Kidney (tissue), 11 donors: ENCODE results near the gene OR2A42. TPM values are rescaled to one million over a fixed set of nuclear protein-coding genes. Genes with fewer than 3 reads are reported as not detected.
"Not testable (repeated sequence)": the region's sequence is repeated elsewhere in the genome, so short reads cannot be mapped to it uniquely, and the experiment has no call there.

Experiments
- DNase-seq, 5 donors: peaks; one replicate each; pipeline ENCODE4 v3.0.0-alpha.2; 2013 to 2020
- FAIRE-seq: peaks from 2 replicates; lab custom pipeline; 2012; peaks lifted over from hg19 to GRCh38; lab: Jason Lieb, UNC
- H3K27ac ChIP-seq, 2 donors: one replicate each; pipeline ENCODE4 v1.7.0; 2013; ENCODE audit warnings: low read depth in 2 of 2, low read length in 2 of 2, inconsistent platforms in 1 of 2
- H3K27me3 ChIP-seq: one replicate; pipeline ENCODE4 v1.7.1; 2013; ENCODE audit warnings: low read length, inconsistent platforms; ENCODE audit not compliant: control insufficient read depth, insufficient read depth
- H3K36me3 ChIP-seq, 3 donors: one replicate each; pipeline versions ENCODE4 v1.7.0 to v1.7.1; 2013; ENCODE audit warnings: low read length in 3 of 3, control low read depth in 1 of 3, inconsistent platforms in 1 of 3; ENCODE audit not compliant: insufficient read depth in 3 of 3, control insufficient read depth in 2 of 3
- H3K4me1 ChIP-seq, 3 donors: one replicate each; pipeline versions ENCODE4 v1.7.0 to v1.7.1; 2013; ENCODE audit warnings: low read length in 3 of 3, inconsistent platforms in 1 of 3, low read depth in 1 of 3; ENCODE audit not compliant: control insufficient read depth in 2 of 3, insufficient read depth in 2 of 3
- H3K4me3 ChIP-seq, 3 donors: one replicate each; pipeline versions ENCODE4 v1.7.0 to v1.8.1; 2013; ENCODE audit warnings: low read length in 3 of 3, control low read depth in 1 of 3, inconsistent platforms in 1 of 3
- H3K9ac ChIP-seq, 3 donors: one replicate each; pipeline versions ENCODE4 v1.7.0 to v1.7.1; 2013; ENCODE audit warnings: low read length in 3 of 3, control low read depth in 1 of 3, inconsistent platforms in 1 of 3
- H3K9me3 ChIP-seq, 3 donors: one replicate each; pipeline versions ENCODE4 v1.7.0 to v1.7.1; 2013; ENCODE audit warnings: low read length in 3 of 3, control low read depth in 1 of 3, inconsistent platforms in 1 of 3; ENCODE audit not compliant: control insufficient read depth in 2 of 3, insufficient read depth in 1 of 3
- intact Hi-C: fragments of 100-400 bp; cut with DNase I; formaldehyde crosslinking; loops from one replicate; pipeline ENCODE4 v1.11.1; 2022
- polyA plus RNA-seq: library from polyadenylated mRNA; stranded (reverse); fragments of 350-450 nt; fragmentation: Illumina TruSeq; extraction: RNeasy Lipid Tissue Mini Kit (QIAGEN cat#74804); gene quantifications from one replicate; pipeline ENCODE4 v1.2.3, GENCODE V29; 2014; ENCODE audit warnings: low read depth, low replicate concordance; ENCODE audit not compliant: insufficient read depth
- total RNA-seq: library from RNA; stranded (reverse); fragmentation: NEBNext Ultra II Directional; extraction: Animal tissue kit (Norgen Biotek cat#: 25700); gene quantifications from one replicate; pipeline ENCODE4 v1.2.1, GENCODE V29; 2021
- donor health status: control.
- donor health status: control.
- donor health status: DM: yes; HTN: yes; CAD: no.
- donor health status: Normal renal cell carcinoma (clear cell type).

The OR2A42 gene
- total and polyA plus RNA-seq, 2 donors from 2014 or later, result 0.06 to 0.13 TPM

GRCh38 chr7:144195212-144195872 lies 44.1 kb downstream of the OR2A42 start, which contains the start of gene ARHGEF35:
TSS of gene ARHGEF35 (minus strand) at chr7:144195833. CDS start at chr7:144188383, 7,450 bp downstream.
- FAIRE-seq, H3K4me3 ChIP-seq, H3K4me1 ChIP-seq: not testable (repeated sequence)

GRCh38 chr7:144194453-144194852 lies 45.0 kb downstream of the OR2A42 start:
- H3K27me3 ChIP-seq, DNase-seq, H3K4me3 ChIP-seq, H3K36me3 ChIP-seq, H3K27ac ChIP-seq, intact Hi-C loops, H3K9ac ChIP-seq, FAIRE-seq, H3K4me1 ChIP-seq, H3K9me3 ChIP-seq: not testable (repeated sequence)

More at GRCh38 chr7:144195212-144195872, 44.1 kb downstream of the OR2A42 start, which contains the start of gene ARHGEF35:
- H3K9ac ChIP-seq, H3K36me3 ChIP-seq, intact Hi-C loops, H3K9me3 ChIP-seq, H3K27ac ChIP-seq, H3K27me3 ChIP-seq: not testable (repeated sequence)
- peak in 1 of 5 donors; percentile 48 for DNase-seq

DNA sequence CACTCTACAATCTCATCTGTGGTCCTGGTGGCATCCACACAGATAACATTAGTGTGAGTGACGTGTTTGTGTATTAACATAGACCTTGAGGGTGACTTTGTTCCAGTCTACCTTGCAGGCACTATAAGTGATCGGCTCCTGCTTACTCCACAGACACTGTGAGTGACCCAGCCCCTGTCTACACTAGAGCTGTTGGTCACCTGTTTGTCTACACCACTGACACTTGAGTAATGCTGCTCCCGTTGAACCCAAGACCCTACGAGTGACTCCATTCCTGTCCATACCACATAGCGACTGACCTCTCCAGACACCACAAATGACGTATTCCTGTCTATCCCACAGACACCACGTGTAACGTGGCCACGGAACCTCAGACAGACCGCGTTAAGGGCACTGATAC lies 45.6 kb downstream of the OR2A42 start:
- H3K4me1 ChIP-seq, H3K9ac ChIP-seq, H3K4me3 ChIP-seq, DNase-seq, intact Hi-C loops, H3K27ac ChIP-seq, H3K36me3 ChIP-seq, H3K9me3 ChIP-seq, H3K27me3 ChIP-seq, FAIRE-seq: not testable (repeated sequence)

DNA sequence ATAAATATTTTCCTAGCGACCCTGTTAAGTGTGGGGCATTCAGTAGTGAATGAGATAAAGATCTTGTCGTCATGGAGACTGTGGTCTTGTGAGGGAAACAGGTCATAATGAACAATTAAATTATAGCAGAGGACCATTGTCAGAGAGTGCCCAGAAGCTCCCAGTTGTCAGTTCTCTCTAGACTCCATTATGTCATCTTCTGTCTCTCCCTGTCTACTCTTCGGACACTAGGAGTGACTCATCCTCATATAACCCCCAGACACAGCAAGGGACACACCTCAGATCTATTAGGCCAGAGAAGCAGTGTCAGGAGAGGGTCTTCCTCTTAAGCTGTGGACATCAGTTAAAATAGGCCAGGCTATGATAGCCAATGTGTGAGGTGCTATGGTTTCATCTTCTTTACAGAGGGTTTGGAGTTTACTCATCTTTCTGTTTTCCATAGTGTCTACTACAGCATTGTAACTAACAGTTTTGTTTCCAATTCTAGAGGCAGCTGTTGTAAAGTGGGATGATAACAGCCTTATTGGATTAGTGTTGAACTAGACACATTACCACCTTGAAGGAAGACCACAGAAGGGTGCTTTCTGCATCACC lies 50.7 kb downstream of the OR2A42 start:
- intact Hi-C loops, FAIRE-seq, DNase-seq: not testable (repeated sequence)

DNA sequence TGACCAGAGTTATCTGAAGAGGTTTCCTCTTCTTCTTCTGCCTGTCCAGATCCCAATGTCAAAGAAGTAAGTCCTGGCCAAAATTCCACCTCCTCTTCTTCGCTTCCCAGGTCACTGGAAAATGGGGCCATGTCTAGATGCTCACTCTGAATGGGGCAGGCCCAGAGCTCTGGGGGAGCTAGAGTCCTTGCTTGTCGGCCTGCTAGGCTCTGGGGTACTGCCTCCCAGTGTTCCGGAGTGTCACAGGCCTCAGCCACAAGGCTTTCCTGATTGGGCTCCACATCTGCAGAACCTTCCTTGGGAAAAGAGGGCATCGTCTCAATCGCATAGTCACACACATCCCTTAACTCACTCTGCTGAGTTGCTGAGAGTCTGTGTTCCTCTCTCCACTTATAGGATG lies 51.6 kb downstream of the OR2A42 start:
- H3K9ac ChIP-seq, H3K4me3 ChIP-seq, H3K4me1 ChIP-seq, H3K27ac ChIP-seq, DNase-seq, H3K36me3 ChIP-seq, H3K9me3 ChIP-seq, FAIRE-seq, intact Hi-C loops, H3K27me3 ChIP-seq: not testable (repeated sequence)

More for the DNA sequence above, 50.7 kb downstream of the OR2A42 start:
- H3K9ac ChIP-seq, H3K4me1 ChIP-seq, H3K27ac ChIP-seq, H3K36me3 ChIP-seq, H3K27me3 ChIP-seq, H3K4me3 ChIP-seq, H3K9me3 ChIP-seq: not testable (repeated sequence)

- H3K27me3 ChIP-seq, FAIRE-seq, H3K36me3 ChIP-seq, H3K9me3 ChIP-seq, H3K9ac ChIP-seq, DNase-seq, H3K4me1 ChIP-seq, H3K4me3 ChIP-seq, intact Hi-C loops, H3K27ac ChIP-seq: not testable (repeated sequence)
These were observed 56.2 kb downstream of the OR2A42 start, which contains the start of gene CTAGE4 for GRCh38 chr7:144183166-144183565. TSS of gene CTAGE4 (plus strand) at chr7:144183466. CDS start at chr7:144183504, 38 bp downstream.

DNA sequence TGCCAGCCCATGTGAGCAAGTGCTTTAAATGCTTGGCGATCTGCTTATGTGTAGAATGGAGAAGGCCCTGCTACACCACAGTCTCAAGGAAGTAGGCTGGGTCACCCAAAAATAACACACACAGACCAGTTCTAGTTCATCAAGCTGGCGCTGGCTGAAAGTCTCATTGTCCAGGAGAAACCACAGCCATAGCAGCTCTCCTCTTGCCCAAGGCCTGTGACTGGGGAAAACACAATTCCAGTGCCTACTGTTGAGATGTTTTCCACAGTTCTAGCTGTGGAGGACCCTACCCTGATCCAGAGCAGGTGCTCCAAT lies 60.3 kb downstream of the OR2A42 start:
- H3K9ac ChIP-seq, H3K9me3 ChIP-seq, FAIRE-seq, H3K36me3 ChIP-seq, DNase-seq, H3K4me3 ChIP-seq, intact Hi-C loops, H3K4me1 ChIP-seq, H3K27me3 ChIP-seq, H3K27ac ChIP-seq: not testable (repeated sequence)
